A549 (cell line): Measurements from ENCODE around the gene C3orf22. TPM values are rescaled to one million over a fixed set of nuclear protein-coding genes. Genes with fewer than 3 reads are reported as not detected.

Source experiments
- ATAC-seq, 2 experiments: fragments of 200-7000 bp in 1 of 2; fragments of >200 bp in 1 of 2; cut with Nextera tagmentation in 1 of 2; cut with Tn5 transposase in 1 of 2; 3 replicates each; pipeline versions ENCODE4 v1.8.0 to v1.9.1; 2018 to 2020; ENCODE audit warnings: mild to moderate bottlenecking in 1 of 2, moderate library complexity in 1 of 2
- CTCF ChIA-PET: fragments of 300-600 bp; sonication (Branson Sonifier 250); formaldehyde crosslinking; extraction: SDS; loops from one replicate; lab custom pipeline; 2021; ENCODE audit warnings: antibody characterized with exemption, inconsistent platforms; lab: Yijun Ruan, JAX
- POLR2A ChIA-PET: fragments of 350-600 bp; formaldehyde crosslinking; extraction: SDS; loops from one replicate; lab custom pipeline; 2021; ENCODE audit warnings: antibody characterized with exemption, inconsistent platforms; lab: Yijun Ruan, JAX
- DNase-seq, 2 experiments: peaks; one replicate each; pipeline versions ENCODE4 v3.0.0 to v3.0.0-alpha.2; 2011 to 2016; ENCODE audit warnings: low read depth in 1 of 2, low spot score in 1 of 2
- FAIRE-seq: peaks from 2 replicates; lab custom pipeline; 2011; peaks lifted over from hg19 to GRCh38; lab: Jason Lieb, UNC
- H3K27ac ChIP-seq, 2 experiments: fragments of >200 bp; sonication (Bioruptor Twin); formaldehyde crosslinking; 3 replicates each; pipeline ENCODE4 v1.5.1; 2016 to 2017
- H3K4me1 ChIP-seq: fragments of >200 bp; sonication (Bioruptor Twin); formaldehyde crosslinking; 3 replicates; pipeline ENCODE4 v1.6.1; 2016
- H3K4me2 ChIP-seq: fragments of >200 bp; sonication (Bioruptor Twin); formaldehyde crosslinking; 3 replicates; pipeline ENCODE4 v1.6.1; 2016
- H3K4me3 ChIP-seq: fragments of >200 bp; sonication (Bioruptor Twin); formaldehyde crosslinking; 3 replicates; pipeline ENCODE4 v1.5.1; 2016
- H3K9me3 ChIP-seq: fragments of >200 bp; sonication (Bioruptor Twin); formaldehyde crosslinking; 3 replicates; pipeline ENCODE4 v1.6.1; 2016
- BHLHE40 ChIP-seq: IDR thresholded peaks from 2 replicates; pipeline ENCODE4 v1.6.1; 2012; ENCODE audit warnings: low read depth, low read length, inconsistent platforms
- CBX2 ChIP-seq: fragments of 200-600 bp; sonication (generic); IDR thresholded peaks from 2 replicates; pipeline ENCODE4 v1.6.1; 2016; ENCODE audit warnings: low read depth, mild to moderate bottlenecking, borderline replicate concordance
- CBX8 ChIP-seq: fragments of 200-600 bp; sonication (generic); IDR thresholded peaks from 2 replicates; pipeline ENCODE4 v1.6.1; 2016
- CEBPB ChIP-seq, 2 experiments: fragments of >200 bp in 1 of 2; sonication (Bioruptor Twin) in 1 of 2; formaldehyde crosslinking in 1 of 2; IDR thresholded peaks; 2 replicates each; pipeline ENCODE4 v1.6.1; 2012 to 2016
- CHD2 ChIP-seq: fragments of 150-350 bp; IDR thresholded peaks from 2 replicates; pipeline ENCODE4 v1.6.1; 2014; ENCODE audit warnings: low read length; ENCODE audit not compliant: partially characterized antibody
- CTCF ChIP-seq: fragments of >200 bp; sonication (Bioruptor Twin); formaldehyde crosslinking; IDR thresholded peaks from 3 replicates; pipeline ENCODE4 v1.5.1; 2016
- EHMT2 ChIP-seq: fragments of 200-600 bp; sonication (generic); IDR thresholded peaks from 2 replicates; pipeline ENCODE4 v1.6.1; 2016; ENCODE audit warnings: antibody characterized with exemption, low read depth, mild to moderate bottlenecking, moderate library complexity
- GATA3 ChIP-seq: IDR thresholded peaks from 2 replicates; pipeline ENCODE4 v1.6.1; 2012; ENCODE audit warnings: borderline replicate concordance
- HDAC2 ChIP-seq: fragments of 200-600 bp; sonication (generic); IDR thresholded peaks from 2 replicates; pipeline ENCODE4 v1.6.1; 2016
- HOXA7 ChIP-seq: fragments of 250-450 bp; sonication (Bioruptor Pico); IDR thresholded peaks from 2 replicates; pipeline ENCODE4 v1.5.0; 2020; ENCODE audit warnings: mild to moderate bottlenecking, moderate library complexity
- HOXB13 ChIP-seq: fragments of 250-450 bp; sonication (Bioruptor Pico); IDR thresholded peaks from 2 replicates; pipeline ENCODE4 v1.5.0; 2020; ENCODE audit warnings: low read depth, mild to moderate bottlenecking, moderate library complexity
- JUN ChIP-seq, 2 experiments: fragments of >200 bp; sonication (Bioruptor Twin); formaldehyde crosslinking; IDR thresholded peaks; 2 replicates in 1 of 2; 3 replicates in 1 of 2; pipeline ENCODE4 v1.6.1; 2016 to 2017
- MAFK ChIP-seq: fragments of 450-650 bp; IDR thresholded peaks from 2 replicates; pipeline ENCODE4 v1.6.1; 2014; ENCODE audit not compliant: partially characterized antibody
- MAZ ChIP-seq: fragments of 150-350 bp; IDR thresholded peaks from 2 replicates; pipeline ENCODE4 v1.6.1; 2014; ENCODE audit warnings: antibody characterized with exemption, low read depth, low read length, borderline replicate concordance
- MYC ChIP-seq: IDR thresholded peaks from 2 replicates; pipeline ENCODE4 v1.6.1; 2012; ENCODE audit warnings: mild to moderate bottlenecking, inconsistent platforms, low read length, improper control_type of control experiment, borderline replicate concordance
- NPAS2 ChIP-seq: fragments of 250-450 bp; sonication (Bioruptor Pico); IDR thresholded peaks from 2 replicates; pipeline ENCODE4 v1.8.0; 2022; ENCODE audit warnings: mild to moderate bottlenecking, moderate library complexity, borderline replicate concordance
- NR3C1 ChIP-seq: fragments of >200 bp; sonication (Bioruptor Twin); formaldehyde crosslinking; IDR thresholded peaks from 3 replicates; pipeline ENCODE4 v1.6.1; 2017
- PBX3 ChIP-seq: IDR thresholded peaks from 2 replicates; pipeline ENCODE4 v1.6.1; 2012
- PHF8 ChIP-seq: fragments of 200-600 bp; sonication (generic); IDR thresholded peaks from 2 replicates; pipeline ENCODE4 v1.6.1; 2016; ENCODE audit warnings: low read depth, mild to moderate bottlenecking, antibody characterized with exemption, moderate library complexity, borderline replicate concordance
- POLR2A ChIP-seq: IDR thresholded peaks from 2 replicates; pipeline ENCODE4 v1.6.1; 2012; ENCODE audit warnings: mild to moderate bottlenecking, low read length
- RAD21 ChIP-seq, 2 experiments: fragments of >200 bp in 1 of 2; sonication (Bioruptor Twin) in 1 of 2; formaldehyde crosslinking in 1 of 2; IDR thresholded peaks in 1 of 2; conservative IDR thresholded peaks in 1 of 2; 2 replicates in 1 of 2; 3 replicates in 1 of 2; pipeline ENCODE4 v1.6.1; 2012 to 2018; ENCODE audit warnings: inconsistent platforms in 1 of 2
- RFX5 ChIP-seq: fragments of 450-650 bp; IDR thresholded peaks from 2 replicates; pipeline ENCODE4 v1.7.1; 2014; ENCODE audit warnings: antibody characterized with exemption, mild to moderate bottlenecking, moderate library complexity
- SMC3 ChIP-seq: fragments of >200 bp; sonication (Bioruptor Twin); formaldehyde crosslinking; IDR thresholded peaks from 3 replicates; pipeline ENCODE4 v1.6.1; 2018; ENCODE audit warnings: inconsistent platforms
- SREBF2 ChIP-seq: fragments of 450-650 bp; IDR thresholded peaks from 2 replicates; pipeline ENCODE4 v1.6.1; 2014; ENCODE audit warnings: mild to moderate bottlenecking, moderate library complexity
- TP53 ChIP-seq: fragments of 250-450 bp; sonication (Bioruptor Pico); IDR thresholded peaks from 2 replicates; pipeline ENCODE4 v1.5.0; 2021; ENCODE audit warnings: mild to moderate bottlenecking, moderate library complexity
- USF2 ChIP-seq: fragments of 450-650 bp; IDR thresholded peaks from 2 replicates; pipeline ENCODE4 v1.6.1; 2014; ENCODE audit warnings: antibody characterized with exemption
- ZC3H11A ChIP-seq: fragments of 450-650 bp; IDR thresholded peaks from 2 replicates; pipeline ENCODE4 v1.6.1; 2014; ENCODE audit warnings: antibody characterized with exemption, mild to moderate bottlenecking
- ZFP36 ChIP-seq: fragments of 450-650 bp; IDR thresholded peaks from 2 replicates; pipeline ENCODE4 v1.6.1; 2014; ENCODE audit warnings: borderline replicate concordance; ENCODE audit not compliant: partially characterized antibody
- ZSCAN20 ChIP-seq: fragments of 250-450 bp; sonication (Bioruptor Pico); IDR thresholded peaks from 2 replicates; pipeline ENCODE4 v1.8.0; 2022; ENCODE audit warnings: mild to moderate bottlenecking, moderate library complexity
- WGBS: methylation state at CpG from one replicate; pipeline ENCODE4 v1.1.6; 2017; ENCODE audit errors: missing lambda C conversion rate; 5-methylcytosine and 5-hydroxymethylcytosine counted together
- polyA plus RNA-seq, 4 experiments: library from polyadenylated mRNA; depleted of rRNA in 3 of 4; stranded (reverse); fragments of >200 nt; fragmentation: RNase III in 1 of 4; extraction: RNeasy Plus Mini Kit Qiagen cat#74134 plus additional on column Dnase treatment in 1 of 4; gene quantifications; 2 replicates in 3 of 4; 3 replicates in 1 of 4; pipeline ENCODE4 v1.2.3, GENCODE V29; 2011 to 2017
- TF ChIP-seq, protein P1 (sequence below): IDR thresholded peaks from 2 replicates; pipeline ENCODE4 v1.6.1; 2012

Gene C3orf22
- polyA plus RNA-seq, 2 of the 4 experiments (the other 2 are of a cell fraction): not detected

- H3K9me3 ChIP-seq: no peaks in the 10 kb centered on the region
- ChIA-PET POLR2A (no interaction called here), CTCF (interaction anchor here (0.7 kb wide), 1 partner anchor 91 kb away, joined by 3 read pairs; no protein-coding TSS in a partner anchor)
- H3K4me2 ChIP-seq: no peak overlapping the region
- H3K4me1 ChIP-seq: peaks cover 16% of the 10 kb centered on the region
- no peak overlapping the region for H3K27ac ChIP-seq
- DNase-seq (no peak), FAIRE-seq (no peak), ATAC-seq (no peak)
- TF ChIP-seq CHD2: no peak
- TF ChIP-seq CBX8: no peak
- no peak for TF ChIP-seq RFX5
- 25% methylated on average over 1 of the region's 6 CpGs for WGBS
- no peak overlapping the region for H3K4me3 ChIP-seq
Observed at GRCh38 chr3:126531051-126531330, 27.7 kb downstream of the C3orf22 start.

GRCh38 chr3:126530171-126531050, 28.3 kb downstream of the C3orf22 start:
- DNase-seq (no peak), FAIRE-seq (no peak), ATAC-seq (no peak)
- Histone ChIP-seq H3K4me1 (peaks cover 16% of the 10 kb centered on the region), H3K9me3 (no peaks in the 10 kb centered on the region)
- CTCF ChIA-PET: interaction anchor here (0.7 kb wide), 1 partner anchor 91 kb away, joined by 3 read pairs; no protein-coding TSS in a partner anchor
- no peak for TF ChIP-seq HOXB13 (CRISPR knock-in tag)
- no peak for TF ChIP-seq CEBPB (IDR thresholded peaks at IDR 0.05)
- TF ChIP-seq RFX5: no peak
- no peak for TF ChIP-seq CBX2
- no peak for TF ChIP-seq POLR2A
- TF ChIP-seq USF2: no peak
- TF ChIP-seq NR3C1: no peak
- TF ChIP-seq, protein P1, sequence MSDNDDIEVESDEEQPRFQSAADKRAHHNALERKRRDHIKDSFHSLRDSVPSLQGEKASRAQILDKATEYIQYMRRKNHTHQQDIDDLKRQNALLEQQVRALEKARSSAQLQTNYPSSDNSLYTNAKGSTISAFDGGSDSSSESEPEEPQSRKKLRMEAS: no peak
- TF ChIP-seq MAFK: no peak
- no peak for TF ChIP-seq RAD21 (conservative IDR thresholded peaks at IDR 0.05 in 1 of 2, IDR thresholded peaks at IDR 0.05 in 1 of 2)
- TF ChIP-seq MYC: no peak
- no peak for TF ChIP-seq ZFP36
- TF ChIP-seq JUN (IDR thresholded peaks at IDR 0.05): no peak
- TF ChIP-seq CBX8: no peak
- TF ChIP-seq PBX3: no peak
- no peak for TF ChIP-seq SMC3
- TF ChIP-seq ZC3H11A: no peak
- no peak for TF ChIP-seq PHF8
- TF ChIP-seq, all 56 proteins: peak for 0
- POLR2A ChIA-PET: no interaction called here
- peak overlapping the region in 1 of 2 experiments; percentile 74; a peak in 3 of 6 replicates for H3K27ac ChIP-seq
- no peak overlapping the region for H3K4me3 ChIP-seq
- no peak overlapping the region for H3K4me2 ChIP-seq
- WGBS: 90% methylated on average over 8 of the region's 18 CpGs

DNA sequence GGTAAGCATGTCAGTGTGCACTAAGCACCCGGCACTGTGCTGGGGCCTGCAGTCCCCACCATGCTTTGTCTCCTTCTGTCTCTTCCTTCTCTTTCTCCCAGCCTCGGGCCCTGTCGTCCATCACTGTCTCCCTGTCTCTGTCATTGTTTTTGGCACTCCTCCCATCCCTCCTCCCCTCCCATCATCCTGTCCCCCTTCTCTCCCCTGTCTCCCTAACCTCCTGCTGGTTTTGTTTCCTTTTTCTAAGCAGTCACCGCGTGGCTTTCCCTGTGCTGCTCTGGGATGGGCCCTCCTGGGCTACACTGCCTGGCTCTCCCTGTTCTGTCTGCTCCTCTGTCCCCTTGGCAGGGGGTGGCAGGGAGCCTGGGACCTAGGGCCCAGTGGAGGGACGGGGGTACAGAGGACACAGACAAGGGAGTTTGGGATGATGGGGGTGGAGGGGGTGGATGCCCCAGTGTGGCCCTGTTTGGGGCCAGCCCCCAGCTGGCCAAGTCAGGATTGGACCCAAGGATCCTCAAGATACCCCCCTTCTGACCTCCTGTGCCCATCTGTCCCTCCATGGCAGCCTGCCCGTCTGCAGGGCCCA, 29.1 kb downstream of the C3orf22 start:
- DNase-seq (no peak), ATAC-seq (no peak), FAIRE-seq (no peak)
- no peaks in the 10 kb centered on the region for H3K9me3 ChIP-seq
- peaks cover 19% of the 10 kb centered on the region for H3K4me1 ChIP-seq
- POLR2A ChIA-PET: no interaction called here
- no peak overlapping the region for H3K4me3 ChIP-seq
- 69% methylated on average over 3 of the region's 7 CpGs for WGBS
- peak overlapping the region in 1 of 2 experiments; percentile 74; a peak in 4 of 6 replicates for H3K27ac ChIP-seq
- no peak overlapping the region; the same call in 2 of the 3 replicates for H3K4me2 ChIP-seq
- CTCF ChIA-PET: no interaction called here
- no peak for TF ChIP-seq SREBF2
- no peak for TF ChIP-seq USF2
- TF ChIP-seq MYC: no peak
- no peak for TF ChIP-seq CEBPB (IDR thresholded peaks at IDR 0.05)
- no peak for TF ChIP-seq GATA3
- TF ChIP-seq EHMT2: no peak
- TF ChIP-seq HDAC2: no peak
- no peak for TF ChIP-seq ZSCAN20 (CRISPR knock-in tag)
- no peak for TF ChIP-seq MAZ
- no peak for TF ChIP-seq CTCF
- TF ChIP-seq CBX8: no peak
- TF ChIP-seq HOXA7 (CRISPR knock-in tag): no peak
- TF ChIP-seq NPAS2 (CRISPR knock-in tag): no peak
- no peak for TF ChIP-seq RFX5
- no peak for TF ChIP-seq TP53 (CRISPR knock-in tag)
- TF ChIP-seq BHLHE40: no peak
